A549 (cell line): ENCODE measurements around the gene YPEL1. TPM values are rescaled to one million over a fixed set of nuclear protein-coding genes. Genes with fewer than 3 reads are reported as not detected.

Experiments
- ATAC-seq, 2 experiments: fragments of 200-7000 bp in 1 of 2; fragments of >200 bp in 1 of 2; cut with Nextera tagmentation in 1 of 2; cut with Tn5 transposase in 1 of 2; 3 replicates each; pipeline versions ENCODE4 v1.8.0 to v1.9.1; 2018 to 2020; ENCODE audit warnings: mild to moderate bottlenecking in 1 of 2, moderate library complexity in 1 of 2
- CTCF ChIA-PET: fragments of 300-600 bp; sonication (Branson Sonifier 250); formaldehyde crosslinking; extraction: SDS; loops from one replicate; lab custom pipeline; 2021; ENCODE audit warnings: antibody characterized with exemption, inconsistent platforms; lab: Yijun Ruan, JAX
- POLR2A ChIA-PET: fragments of 350-600 bp; formaldehyde crosslinking; extraction: SDS; loops from one replicate; lab custom pipeline; 2021; ENCODE audit warnings: antibody characterized with exemption, inconsistent platforms; lab: Yijun Ruan, JAX
- DNase-seq, 2 experiments: peaks; one replicate each; pipeline versions ENCODE4 v3.0.0 to v3.0.0-alpha.2; 2011 to 2016; ENCODE audit warnings: low read depth in 1 of 2, low spot score in 1 of 2
- FAIRE-seq: peaks from 2 replicates; lab custom pipeline; 2011; peaks lifted over from hg19 to GRCh38; lab: Jason Lieb, UNC
- H3K27ac ChIP-seq, 2 experiments: fragments of >200 bp; sonication (Bioruptor Twin); formaldehyde crosslinking; 3 replicates each; pipeline ENCODE4 v1.5.1; 2016 to 2017
- H3K4me1 ChIP-seq: fragments of >200 bp; sonication (Bioruptor Twin); formaldehyde crosslinking; 3 replicates; pipeline ENCODE4 v1.6.1; 2016
- H3K4me2 ChIP-seq: fragments of >200 bp; sonication (Bioruptor Twin); formaldehyde crosslinking; 3 replicates; pipeline ENCODE4 v1.6.1; 2016
- H3K4me3 ChIP-seq: fragments of >200 bp; sonication (Bioruptor Twin); formaldehyde crosslinking; 3 replicates; pipeline ENCODE4 v1.5.1; 2016
- H3K9me3 ChIP-seq: fragments of >200 bp; sonication (Bioruptor Twin); formaldehyde crosslinking; 3 replicates; pipeline ENCODE4 v1.6.1; 2016
- CEBPB ChIP-seq, 2 experiments: fragments of >200 bp in 1 of 2; sonication (Bioruptor Twin) in 1 of 2; formaldehyde crosslinking in 1 of 2; IDR thresholded peaks; 2 replicates each; pipeline ENCODE4 v1.6.1; 2012 to 2016
- CHD4 ChIP-seq: fragments of 200-600 bp; sonication (generic); IDR thresholded peaks from 2 replicates; pipeline ENCODE4 v1.6.1; 2016; ENCODE audit warnings: antibody characterized with exemption, mild to moderate bottlenecking, borderline replicate concordance
- ESRRA ChIP-seq: fragments of 150-350 bp; IDR thresholded peaks from 2 replicates; pipeline ENCODE4 v1.6.1; 2014; ENCODE audit warnings: mild to moderate bottlenecking, low read length, borderline replicate concordance
- FOSL2 ChIP-seq, 2 experiments: fragments of 450-650 bp in 1 of 2; fragments of >200 bp in 1 of 2; sonication (Bioruptor Twin) in 1 of 2; formaldehyde crosslinking; IDR thresholded peaks; 2 replicates each; pipeline versions ENCODE4 v1.5.0 to v1.6.1; 2016 to 2020; ENCODE audit warnings: mild to moderate bottlenecking in 1 of 2, moderate library complexity in 1 of 2
- FOXS1 ChIP-seq: fragments of 250-450 bp; sonication (Bioruptor Pico); IDR thresholded peaks from 2 replicates; pipeline ENCODE4 v1.5.0; 2020; ENCODE audit warnings: mild to moderate bottlenecking, moderate library complexity
- GATA3 ChIP-seq: IDR thresholded peaks from 2 replicates; pipeline ENCODE4 v1.6.1; 2012; ENCODE audit warnings: borderline replicate concordance
- HEYL ChIP-seq: fragments of 250-450 bp; sonication (Bioruptor Pico); IDR thresholded peaks from 2 replicates; pipeline ENCODE4 v1.8.0; 2021; ENCODE audit warnings: mild to moderate bottlenecking, moderate library complexity
- HOXB13 ChIP-seq: fragments of 250-450 bp; sonication (Bioruptor Pico); IDR thresholded peaks from 2 replicates; pipeline ENCODE4 v1.5.0; 2020; ENCODE audit warnings: low read depth, mild to moderate bottlenecking, moderate library complexity
- HOXB5 ChIP-seq: fragments of 250-450 bp; sonication (Bioruptor Pico); IDR thresholded peaks from 2 replicates; pipeline ENCODE4 v1.5.0; 2020; ENCODE audit warnings: mild to moderate bottlenecking, moderate library complexity
- JUN ChIP-seq, 2 experiments: fragments of >200 bp; sonication (Bioruptor Twin); formaldehyde crosslinking; IDR thresholded peaks; 2 replicates in 1 of 2; 3 replicates in 1 of 2; pipeline ENCODE4 v1.6.1; 2016 to 2017
- KDM1A ChIP-seq: fragments of 200-600 bp; sonication (generic); IDR thresholded peaks from 2 replicates; pipeline ENCODE4 v1.6.1; 2016; ENCODE audit warnings: low read depth, mild to moderate bottlenecking
- NPAS2 ChIP-seq: fragments of 250-450 bp; sonication (Bioruptor Pico); IDR thresholded peaks from 2 replicates; pipeline ENCODE4 v1.8.0; 2022; ENCODE audit warnings: mild to moderate bottlenecking, moderate library complexity, borderline replicate concordance
- PHF8 ChIP-seq: fragments of 200-600 bp; sonication (generic); IDR thresholded peaks from 2 replicates; pipeline ENCODE4 v1.6.1; 2016; ENCODE audit warnings: low read depth, mild to moderate bottlenecking, antibody characterized with exemption, moderate library complexity, borderline replicate concordance
- POLR2A ChIP-seq: IDR thresholded peaks from 2 replicates; pipeline ENCODE4 v1.6.1; 2012; ENCODE audit warnings: mild to moderate bottlenecking, low read length
- RAD21 ChIP-seq, 2 experiments: fragments of >200 bp in 1 of 2; sonication (Bioruptor Twin) in 1 of 2; formaldehyde crosslinking in 1 of 2; IDR thresholded peaks in 1 of 2; conservative IDR thresholded peaks in 1 of 2; 2 replicates in 1 of 2; 3 replicates in 1 of 2; pipeline ENCODE4 v1.6.1; 2012 to 2018; ENCODE audit warnings: inconsistent platforms in 1 of 2
- RARB ChIP-seq: fragments of 250-450 bp; sonication (Bioruptor Pico); IDR thresholded peaks from 2 replicates; pipeline ENCODE4 v1.8.0; 2021; ENCODE audit warnings: mild to moderate bottlenecking, moderate library complexity
- RCOR1 ChIP-seq: fragments of 150-350 bp; IDR thresholded peaks from 2 replicates; pipeline ENCODE4 v1.6.1; 2014; ENCODE audit warnings: antibody characterized with exemption, low read length, low read depth
- SMC3 ChIP-seq: fragments of >200 bp; sonication (Bioruptor Twin); formaldehyde crosslinking; IDR thresholded peaks from 3 replicates; pipeline ENCODE4 v1.6.1; 2018; ENCODE audit warnings: inconsistent platforms
- TFCP2L1 ChIP-seq: fragments of 250-450 bp; sonication (Bioruptor Pico); IDR thresholded peaks from 2 replicates; pipeline ENCODE4 v1.5.0; 2021; ENCODE audit warnings: mild to moderate bottlenecking
- TP53 ChIP-seq: fragments of 250-450 bp; sonication (Bioruptor Pico); IDR thresholded peaks from 2 replicates; pipeline ENCODE4 v1.5.0; 2021; ENCODE audit warnings: mild to moderate bottlenecking, moderate library complexity
- ZC3H11A ChIP-seq: fragments of 450-650 bp; IDR thresholded peaks from 2 replicates; pipeline ENCODE4 v1.6.1; 2014; ENCODE audit warnings: antibody characterized with exemption, mild to moderate bottlenecking
- ZSCAN20 ChIP-seq: fragments of 250-450 bp; sonication (Bioruptor Pico); IDR thresholded peaks from 2 replicates; pipeline ENCODE4 v1.8.0; 2022; ENCODE audit warnings: mild to moderate bottlenecking, moderate library complexity
- WGBS: methylation state at CpG from one replicate; pipeline ENCODE4 v1.1.6; 2017; ENCODE audit errors: missing lambda C conversion rate; 5-methylcytosine and 5-hydroxymethylcytosine counted together
- polyA plus RNA-seq, 4 experiments: library from polyadenylated mRNA; depleted of rRNA in 3 of 4; stranded (reverse); fragments of >200 nt; fragmentation: RNase III in 1 of 4; extraction: RNeasy Plus Mini Kit Qiagen cat#74134 plus additional on column Dnase treatment in 1 of 4; gene quantifications; 2 replicates in 3 of 4; 3 replicates in 1 of 4; pipeline ENCODE4 v1.2.3, GENCODE V29; 2011 to 2017
- TF ChIP-seq, protein P1 (sequence below): fragments of >200 bp; sonication (Bioruptor Twin); formaldehyde crosslinking; IDR thresholded peaks from 3 replicates; pipeline ENCODE4 v1.5.1; 2016
- TF ChIP-seq, protein P2 (sequence below): fragments of 150-350 bp; IDR thresholded peaks from 2 replicates; pipeline ENCODE4 v1.6.1; 2014; ENCODE audit warnings: low read depth, mild to moderate bottlenecking, low read length
- TF ChIP-seq, protein P3 (sequence below): fragments of >200 bp; sonication (Bioruptor Twin); formaldehyde crosslinking; IDR thresholded peaks from 2 replicates; pipeline ENCODE4 v1.6.1; 2016
- TF ChIP-seq, protein P4 (sequence below): fragments of 200-600 bp; sonication (generic); IDR thresholded peaks from 2 replicates; pipeline ENCODE4 v1.6.1; 2016; ENCODE audit warnings: antibody characterized with exemption, mild to moderate bottlenecking, moderate library complexity
- TF ChIP-seq, protein P5 (sequence below): IDR thresholded peaks from 2 replicates; pipeline ENCODE4 v1.6.1; 2012

The YPEL1 gene
- polyA plus RNA-seq, 2 of the 4 experiments (the other 2 are of a cell fraction) = 0.22 to 0.59 TPM

DNA sequence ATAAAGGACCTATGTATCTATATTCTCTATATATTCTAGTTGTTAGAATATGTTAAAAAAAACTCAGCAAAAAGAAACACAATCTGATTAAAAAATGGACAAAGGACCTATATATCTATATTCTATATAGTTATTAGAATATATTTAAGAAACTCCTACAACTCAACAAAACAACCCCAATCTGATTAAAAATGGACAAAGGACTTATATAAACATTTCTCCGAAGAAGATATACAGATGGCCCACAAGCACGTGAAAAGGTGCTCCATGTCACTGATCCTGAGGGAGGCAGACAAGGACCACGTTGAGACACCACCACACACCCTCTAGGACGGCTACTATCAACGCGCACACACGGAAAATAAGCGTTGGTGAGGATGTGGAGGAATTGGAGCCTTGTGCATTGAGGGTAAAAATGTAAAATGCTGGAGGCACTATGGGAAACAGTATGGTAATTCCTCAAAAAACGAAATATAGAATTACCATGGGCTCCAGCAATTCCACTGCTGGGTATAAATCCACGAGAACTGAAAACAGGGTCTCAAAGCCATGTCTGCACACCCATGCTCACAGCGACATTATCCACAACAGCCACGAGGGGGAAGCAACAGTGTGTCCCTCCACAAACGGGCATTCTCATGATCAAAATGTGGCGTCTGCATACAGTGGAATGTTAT, 22.7 kb downstream of the YPEL1 start:
- Histone ChIP-seq H3K4me3 (no peak overlapping the region), H3K9me3 (no peaks in the 10 kb centered on the region), H3K27ac (no peak overlapping the region), H3K4me1 (no peaks in the 10 kb centered on the region; the same call in 2 of the 3 replicates), H3K4me2 (peak overlapping the region; percentile 71)
- POLR2A ChIA-PET = no interaction called here
- FAIRE-seq (no peak), DNase-seq (peak; percentile 70 to 72), ATAC-seq (peak; percentile 96 to 97)
- TF ChIP-seq PHF8 (no peak), SMC3 (peak; percentile 62), HEYL (CRISPR knock-in tag) (no peak), RARB (CRISPR knock-in tag) (no peak), ZC3H11A (no peak), CEBPB (IDR thresholded peaks at IDR 0.05) (no peak), TP53 (no peak), ESRRA (no peak), FOXS1 (CRISPR knock-in tag) (no peak), RAD21 (conservative IDR thresholded peaks at IDR 0.05 in 1 of 2, IDR thresholded peaks at IDR 0.05 in 1 of 2) (peak; percentile 60 to 62; a peak in 4 of 5 replicates), JUN (IDR thresholded peaks at IDR 0.05) (no peak), KDM1A (no peak), RCOR1 (no peak), GATA3 (no peak), HOXB13 (CRISPR knock-in tag) (no peak), ZSCAN20 (CRISPR knock-in tag) (no peak), CHD4 (no peak), HOXB5 (CRISPR knock-in tag) (no peak), POLR2A (no peak), NPAS2 (CRISPR knock-in tag) (no peak), TFCP2L1 (no peak), FOSL2 (IDR thresholded peaks at IDR 0.05) (no peak), FOSL2 (CRISPR knock-in tag; IDR thresholded peaks at IDR 0.05) (no peak)
- TF ChIP-seq, protein P1, sequence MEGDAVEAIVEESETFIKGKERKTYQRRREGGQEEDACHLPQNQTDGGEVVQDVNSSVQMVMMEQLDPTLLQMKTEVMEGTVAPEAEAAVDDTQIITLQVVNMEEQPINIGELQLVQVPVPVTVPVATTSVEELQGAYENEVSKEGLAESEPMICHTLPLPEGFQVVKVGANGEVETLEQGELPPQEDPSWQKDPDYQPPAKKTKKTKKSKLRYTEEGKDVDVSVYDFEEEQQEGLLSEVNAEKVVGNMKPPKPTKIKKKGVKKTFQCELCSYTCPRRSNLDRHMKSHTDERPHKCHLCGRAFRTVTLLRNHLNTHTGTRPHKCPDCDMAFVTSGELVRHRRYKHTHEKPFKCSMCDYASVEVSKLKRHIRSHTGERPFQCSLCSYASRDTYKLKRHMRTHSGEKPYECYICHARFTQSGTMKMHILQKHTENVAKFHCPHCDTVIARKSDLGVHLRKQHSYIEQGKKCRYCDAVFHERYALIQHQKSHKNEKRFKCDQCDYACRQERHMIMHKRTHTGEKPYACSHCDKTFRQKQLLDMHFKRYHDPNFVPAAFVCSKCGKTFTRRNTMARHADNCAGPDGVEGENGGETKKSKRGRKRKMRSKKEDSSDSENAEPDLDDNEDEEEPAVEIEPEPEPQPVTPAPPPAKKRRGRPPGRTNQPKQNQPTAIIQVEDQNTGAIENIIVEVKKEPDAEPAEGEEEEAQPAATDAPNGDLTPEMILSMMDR = peak; percentile 57
- TF ChIP-seq, protein P2, sequence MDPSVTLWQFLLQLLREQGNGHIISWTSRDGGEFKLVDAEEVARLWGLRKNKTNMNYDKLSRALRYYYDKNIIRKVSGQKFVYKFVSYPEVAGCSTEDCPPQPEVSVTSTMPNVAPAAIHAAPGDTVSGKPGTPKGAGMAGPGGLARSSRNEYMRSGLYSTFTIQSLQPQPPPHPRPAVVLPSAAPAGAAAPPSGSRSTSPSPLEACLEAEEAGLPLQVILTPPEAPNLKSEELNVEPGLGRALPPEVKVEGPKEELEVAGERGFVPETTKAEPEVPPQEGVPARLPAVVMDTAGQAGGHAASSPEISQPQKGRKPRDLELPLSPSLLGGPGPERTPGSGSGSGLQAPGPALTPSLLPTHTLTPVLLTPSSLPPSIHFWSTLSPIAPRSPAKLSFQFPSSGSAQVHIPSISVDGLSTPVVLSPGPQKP = no peak
- TF ChIP-seq, protein P3, sequence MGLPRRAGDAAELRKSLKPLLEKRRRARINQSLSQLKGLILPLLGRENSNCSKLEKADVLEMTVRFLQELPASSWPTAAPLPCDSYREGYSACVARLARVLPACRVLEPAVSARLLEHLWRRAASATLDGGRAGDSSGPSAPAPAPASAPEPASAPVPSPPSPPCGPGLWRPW = no peak
- TF ChIP-seq, protein P4, sequence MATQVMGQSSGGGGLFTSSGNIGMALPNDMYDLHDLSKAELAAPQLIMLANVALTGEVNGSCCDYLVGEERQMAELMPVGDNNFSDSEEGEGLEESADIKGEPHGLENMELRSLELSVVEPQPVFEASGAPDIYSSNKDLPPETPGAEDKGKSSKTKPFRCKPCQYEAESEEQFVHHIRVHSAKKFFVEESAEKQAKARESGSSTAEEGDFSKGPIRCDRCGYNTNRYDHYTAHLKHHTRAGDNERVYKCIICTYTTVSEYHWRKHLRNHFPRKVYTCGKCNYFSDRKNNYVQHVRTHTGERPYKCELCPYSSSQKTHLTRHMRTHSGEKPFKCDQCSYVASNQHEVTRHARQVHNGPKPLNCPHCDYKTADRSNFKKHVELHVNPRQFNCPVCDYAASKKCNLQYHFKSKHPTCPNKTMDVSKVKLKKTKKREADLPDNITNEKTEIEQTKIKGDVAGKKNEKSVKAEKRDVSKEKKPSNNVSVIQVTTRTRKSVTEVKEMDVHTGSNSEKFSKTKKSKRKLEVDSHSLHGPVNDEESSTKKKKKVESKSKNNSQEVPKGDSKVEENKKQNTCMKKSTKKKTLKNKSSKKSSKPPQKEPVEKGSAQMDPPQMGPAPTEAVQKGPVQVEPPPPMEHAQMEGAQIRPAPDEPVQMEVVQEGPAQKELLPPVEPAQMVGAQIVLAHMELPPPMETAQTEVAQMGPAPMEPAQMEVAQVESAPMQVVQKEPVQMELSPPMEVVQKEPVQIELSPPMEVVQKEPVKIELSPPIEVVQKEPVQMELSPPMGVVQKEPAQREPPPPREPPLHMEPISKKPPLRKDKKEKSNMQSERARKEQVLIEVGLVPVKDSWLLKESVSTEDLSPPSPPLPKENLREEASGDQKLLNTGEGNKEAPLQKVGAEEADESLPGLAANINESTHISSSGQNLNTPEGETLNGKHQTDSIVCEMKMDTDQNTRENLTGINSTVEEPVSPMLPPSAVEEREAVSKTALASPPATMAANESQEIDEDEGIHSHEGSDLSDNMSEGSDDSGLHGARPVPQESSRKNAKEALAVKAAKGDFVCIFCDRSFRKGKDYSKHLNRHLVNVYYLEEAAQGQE = no peak
- TF ChIP-seq, protein P5, sequence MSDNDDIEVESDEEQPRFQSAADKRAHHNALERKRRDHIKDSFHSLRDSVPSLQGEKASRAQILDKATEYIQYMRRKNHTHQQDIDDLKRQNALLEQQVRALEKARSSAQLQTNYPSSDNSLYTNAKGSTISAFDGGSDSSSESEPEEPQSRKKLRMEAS = 0 out of 2 replicates have a peak, but pooled peaks have one; percentile 28
- WGBS = 12% methylated on average over 14 of the region's 14 CpGs
- CTCF ChIA-PET = interaction anchor here (0.6 to 0.8 kb wide), 6 partner anchors 15 to 444 kb away, joined by 3 to 4 read pairs (median 3); no protein-coding TSS in a partner anchor
